Right lobe of liver (tissue), 6 donors: ENCODE measurements around the gene ACER3. TPM values are rescaled to one million over a fixed set of nuclear protein-coding genes. Genes with fewer than 3 reads are reported as not detected.
A peak's percentile ranks its signal among the peaks of the same experiment; 100 is the strongest.

Source experiments
- ATAC-seq, 4 donors: fragments of 200-7000 bp; cut with Tn5 transposase; one replicate each; pipeline ENCODE4 v1.9.1; 2020; ENCODE audit warnings: mild to moderate bottlenecking in 4 of 4, moderate library complexity in 4 of 4
- DNase-seq, 3 donors: peaks; one replicate each; pipeline ENCODE4 v3.0.0-alpha.2; 2020
- H3K27ac ChIP-seq, 3 donors: fragments of 200-600 bp; one replicate each; pipeline ENCODE4 v1.8.0; 2022
- H3K27me3 ChIP-seq, 2 donors: fragments of 200-600 bp; one replicate each; pipeline ENCODE4 v1.8.0; 2022
- H3K36me3 ChIP-seq, 4 donors: fragments of 200-600 bp; sonication (generic) in 1 of 4; one replicate each; pipeline versions ENCODE4 v1.5.1 to v1.8.0; 2017 to 2022; ENCODE audit warnings: control low read depth in 1 of 4
- H3K4me1 ChIP-seq, 4 donors: fragments of 200-600 bp; sonication (generic) in 1 of 4; one replicate each; pipeline versions ENCODE4 v1.5.1 to v1.8.0; 2017 to 2022; ENCODE audit warnings: control low read depth in 1 of 4
- H3K4me3 ChIP-seq, 3 donors: fragments of 200-600 bp; one replicate each; pipeline ENCODE4 v1.8.0; 2022
- H3K9me3 ChIP-seq, 4 donors: fragments of 200-600 bp; sonication (generic) in 1 of 4; one replicate each; pipeline versions ENCODE4 v1.5.1 to v1.8.0; 2017 to 2022; ENCODE audit warnings: control low read depth in 1 of 4
- CTCF ChIP-seq, 4 donors: fragments of 200-600 bp in 3 of 4; fragments of 450-650 bp in 1 of 4; IDR thresholded peaks; one replicate each; pipeline versions ENCODE4 v1.5.1 to v1.8.0; 2016 to 2022; ENCODE audit warnings: antibody characterized with exemption in 4 of 4, mild to moderate bottlenecking in 2 of 4
- POLR2A ChIP-seq: fragments of 450-650 bp; IDR thresholded peaks from one replicate; pipeline ENCODE4 v1.6.1; 2017; ENCODE audit warnings: antibody characterized with exemption, mild to moderate bottlenecking
- WGBS: methylation state at CpG from one replicate; pipeline ENCODE4 v1.1.6; 2018; ENCODE audit warnings: low coverage, low lambda C conversion rate; ENCODE audit not compliant: insufficient coverage; ENCODE audit errors: missing lambda C conversion rate; 5-methylcytosine and 5-hydroxymethylcytosine counted together
- intact Hi-C, 2 donors: fragments of 100-400 bp; cut with DNase I; formaldehyde crosslinking; loops; one replicate each; pipeline versions ENCODE4 v1.11.2 to v1.14.1; 2022
- total RNA-seq, 6 experiments: library from RNA; depleted of rRNA in 2 of 6; stranded (reverse); fragments of >200 nt in 2 of 6; fragmentation: NEBNext Ultra II Directional in 3 of 6; extraction: Animal tissue kit (Norgen Biotek cat#: 25700) in 3 of 6; gene quantifications; one replicate each; pipeline versions ENCODE4 v1.1.0 to v1.2.4, GENCODE V29; 2016 to 2023
- donor health status: DM: no; HTN: yes; CAD: no.
- donor health status: DM: no; HTN: no; CAD: no.
- donor health status: DM: no; HTN: no; CAD: no.
- donor health status: DM: no; HTN: yes; CAD: no.
- donor health status: DM: no; HTN: yes; CAD: no.

The ACER3 gene
- total RNA-seq, 6 experiments from 2014 or later = 5.1 to 11.6 (median 7.3) TPM

GRCh38 chr11:76832361-76832760, 28.4 kb upstream of the ACER3 start:
- Histone ChIP-seq H3K9me3 (no peaks in the 10 kb centered on the region), H3K27me3 (no peaks in the 10 kb centered on the region), H3K27ac (no peak overlapping the region), H3K4me3 (no peak overlapping the region), H3K4me1 (peaks cover 0 to 6% (median 0%) of the 10 kb centered on the region in 4 donors), H3K36me3 (no peaks in the 10 kb centered on the region)
- intact Hi-C loops = no loop called here
- ATAC-seq (peak in 3 of 4 donors; percentile 39 to 72 (median 49)), DNase-seq (no peak)
- no peak for TF ChIP-seq CTCF (IDR thresholded peaks at IDR 0.05)
- TF ChIP-seq POLR2A = no peak

GRCh38 chr11:76834151-76834550, 26.6 kb upstream of the ACER3 start:
- no peaks in the 10 kb centered on the region for H3K9me3 ChIP-seq
- DNase-seq = no peak
- H3K27me3 ChIP-seq = no peaks in the 10 kb centered on the region
- H3K4me1 ChIP-seq = peaks cover 0 to 6% (median 0%) of the 10 kb centered on the region in 4 donors
- ATAC-seq = no peak
- intact Hi-C loops = no loop called here
- TF ChIP-seq CTCF (IDR thresholded peaks at IDR 0.05) (no peak), POLR2A (no peak)
- no peak overlapping the region for H3K27ac ChIP-seq
- no peaks in the 10 kb centered on the region for H3K36me3 ChIP-seq
- 69% methylated on average over 3 of the region's 3 CpGs for WGBS
- H3K4me3 ChIP-seq = no peak overlapping the region

GRCh38 chr11:76835036-76835435, 25.7 kb upstream of the ACER3 start:
- no peak for DNase-seq
- peaks cover 0 to 6% (median 0%) of the 10 kb centered on the region in 4 donors for H3K4me1 ChIP-seq
- no peak overlapping the region for H3K27ac ChIP-seq
- no peaks in the 10 kb centered on the region for H3K9me3 ChIP-seq
- intact Hi-C loops = no loop called here
- no peak overlapping the region for H3K4me3 ChIP-seq
- no peaks in the 10 kb centered on the region for H3K36me3 ChIP-seq
- no peak for ATAC-seq
- 68% methylated on average over 2 of the region's 2 CpGs for WGBS
- no peaks in the 10 kb centered on the region for H3K27me3 ChIP-seq
- no peak for TF ChIP-seq CTCF (IDR thresholded peaks at IDR 0.05)
- no peak for TF ChIP-seq POLR2A

GRCh38 chr11:76835928-76836612, 24.6 kb upstream of the ACER3 start:
- H3K27ac ChIP-seq = no peak overlapping the region
- intact Hi-C loops = no loop called here
- H3K36me3 ChIP-seq = no peaks in the 10 kb centered on the region
- ATAC-seq (peak; percentile 62 to 74 (median 64)), DNase-seq (no peak)
- 46% methylated on average over 3 of the region's 5 CpGs for WGBS
- H3K4me1 ChIP-seq = peaks cover 0 to 6% (median 0%) of the 10 kb centered on the region in 4 donors
- H3K27me3 ChIP-seq = no peaks in the 10 kb centered on the region
- no peak for TF ChIP-seq POLR2A
- TF ChIP-seq CTCF (IDR thresholded peaks at IDR 0.05) = no peak
- H3K4me3 ChIP-seq = no peak overlapping the region
- H3K9me3 ChIP-seq = no peaks in the 10 kb centered on the region
